GM20000 (cell line): Measurements from ENCODE around the gene PGM3.

Source experiments
- DNase-seq: peaks from one replicate; pipeline ENCODE4 v3.0.0; 2012; ENCODE audit warnings: low spot score
- CTCF ChIP-seq: IDR thresholded peaks from 2 replicates; pipeline ENCODE4 v1.5.1; 2012; ENCODE audit warnings: mild to moderate bottlenecking, control low read depth; ENCODE audit errors: extremely low read depth, missing control alignments

PGM3 gene

GRCh38 chr6:83216806-83217205 is 23.7 kb upstream of the PGM3 start:
- DNase-seq = no peak
- no peak for TF ChIP-seq CTCF

- DNase-seq = peak; percentile 52
- peak; percentile 66 for TF ChIP-seq CTCF
Observed at GRCh38 chr6:83215131-83216047, 22.3 kb upstream of the PGM3 start.

- DNase-seq = no peak
- TF ChIP-seq CTCF = no peak
Observed at GRCh38 chr6:83202031-83202430, 9.0 kb upstream of the PGM3 start.

GRCh38 chr6:83199863-83200225 is 6.8 kb upstream of the PGM3 start:
- no peak for DNase-seq
- TF ChIP-seq CTCF = no peak

- no peak for TF ChIP-seq CTCF
- no peak for DNase-seq
Observed at GRCh38 chr6:83199173-83199862, 6.3 kb upstream of the PGM3 start.

GRCh38 chr6:83198486-83199172 is 5.6 kb upstream of the PGM3 start:
- TF ChIP-seq CTCF = no peak
- DNase-seq = no peak
